Fibroblast of lung (primary cell): Measurements from ENCODE around the gene EEPD1. TPM values are rescaled to one million over a fixed set of nuclear protein-coding genes. Genes with fewer than 3 reads are reported as not detected.

Experiments
- DNase-seq, 2 donors: peaks; one replicate each; pipeline versions ENCODE4 v3.0.0 to v3.0.0-alpha.2; 2010; ENCODE audit warnings: low read depth in 2 of 2
- H2AFZ ChIP-seq: 2 replicates; pipeline ENCODE4 v1.5.1; 2012; ENCODE audit warnings: low read length, control low read depth, inconsistent platforms
- H3K27ac ChIP-seq: 2 replicates; pipeline ENCODE4 v1.5.1; 2011; ENCODE audit warnings: low read length, control low read depth; ENCODE audit not compliant: insufficient read depth
- H3K27me3 ChIP-seq: 2 replicates; pipeline ENCODE4 v1.5.1; 2011; ENCODE audit warnings: mild to moderate bottlenecking, low read length; ENCODE audit not compliant: control insufficient read depth, insufficient read depth
- H3K36me3 ChIP-seq: 2 replicates; pipeline ENCODE4 v1.5.1; 2011; ENCODE audit warnings: low read length; ENCODE audit not compliant: control insufficient read depth, insufficient read depth
- H3K4me1 ChIP-seq: 2 replicates; pipeline ENCODE4 v1.5.1; 2011; ENCODE audit warnings: low read length; ENCODE audit not compliant: control insufficient read depth, insufficient read depth; ENCODE audit errors: extremely low read depth
- H3K4me2 ChIP-seq: 2 replicates; pipeline ENCODE4 v1.5.1; 2011; ENCODE audit warnings: low read length, control low read depth; ENCODE audit not compliant: insufficient read depth; ENCODE audit errors: extremely low read depth
- H3K4me3 ChIP-seq, 4 experiments: fragments of 200-600 bp in 1 of 4; sonication (generic) in 1 of 4; replicated peaks in 1 of 4; 2 replicates each; pipeline ENCODE4 v1.5.1; 2011 to 2016; ENCODE audit warnings: low read length in 4 of 4, low read depth in 3 of 4, mild to moderate bottlenecking in 3 of 4, control low read depth in 2 of 4, inconsistent platforms in 1 of 4, mixed read lengths in 1 of 4; ENCODE audit not compliant: insufficient read depth in 1 of 4; ENCODE audit errors: control extremely low read depth in 1 of 4
- H3K79me2 ChIP-seq: 2 replicates; pipeline ENCODE4 v1.5.1; 2012; ENCODE audit warnings: mild to moderate bottlenecking, low read length, inconsistent platforms; ENCODE audit not compliant: control insufficient read depth, insufficient read depth
- H3K9ac ChIP-seq: 2 replicates; pipeline ENCODE4 v1.5.1; 2011; ENCODE audit warnings: mild to moderate bottlenecking, low read length, control low read depth; ENCODE audit not compliant: insufficient read depth
- H3K9me3 ChIP-seq: 2 replicates; pipeline ENCODE4 v1.5.1; 2012; ENCODE audit warnings: low read depth, low read length; ENCODE audit not compliant: control insufficient read depth, insufficient read depth
- H4K20me1 ChIP-seq: 2 replicates; pipeline ENCODE4 v1.5.1; 2011; ENCODE audit warnings: low read length; ENCODE audit not compliant: control insufficient read depth, insufficient read depth; ENCODE audit errors: extremely low read depth
- CTCF ChIP-seq, 2 donors: IDR thresholded peaks in 1 of 2; conservative IDR thresholded peaks in 1 of 2; 1 replicate in 1 of 2; 2 replicates in 1 of 2; pipeline ENCODE4 v1.5.1; 2011 to 2012; ENCODE audit warnings: low read length in 2 of 2, control low read depth in 1 of 2, inconsistent platforms in 1 of 2, low read depth in 1 of 2, mild to moderate bottlenecking in 1 of 2
- EZH2 ChIP-seq: IDR thresholded peaks from 2 replicates; pipeline ENCODE4 v1.5.1; 2012; ENCODE audit warnings: low read length, control low read depth, mild to moderate bottlenecking; ENCODE audit errors: missing control alignments
- polyA plus RNA-seq, 2 donors: library from polyadenylated mRNA; depleted of rRNA in 1 of 2; stranded (reverse) in 1 of 2; unstranded in 1 of 2; fragments of >200 nt; gene quantifications; 2 replicates each; pipeline ENCODE4 v1.2.1, GENCODE V29; 2011 to 2012; ENCODE audit warnings: missing spikeins in 1 of 2
- total RNA-seq: library from RNA; depleted of rRNA; stranded (reverse); fragments of >200 nt; gene quantifications from 2 replicates; pipeline ENCODE4 v1.2.1, GENCODE V29; 2014

The EEPD1 gene
- total and polyA plus RNA-seq, 2 donors (not counting 1 experiment from before 2014, with no cell fraction given), result 8.4 to 15.9 TPM

GRCh38 chr7:36283711-36284130 is 130.7 kb downstream of the EEPD1 start:
- no peak for DNase-seq
- Histone ChIP-seq H4K20me1 (no peaks in the 10 kb centered on the region), H3K36me3 (no peaks in the 10 kb centered on the region), H3K4me1 (peaks cover 11% of the 10 kb centered on the region), H2AFZ (no peak overlapping the region), H3K4me2 (no peak overlapping the region), H3K9ac (no peak overlapping the region), H3K4me3 (no peak overlapping the region), H3K79me2 (no peaks in the 10 kb centered on the region), H3K9me3 (no peaks in the 10 kb centered on the region), H3K27ac (no peak overlapping the region), H3K27me3 (no peaks in the 10 kb centered on the region)
- no peak for TF ChIP-seq CTCF (conservative IDR thresholded peaks at IDR 0.05 in 1 of 2, IDR thresholded peaks at IDR 0.05 in 1 of 2; ENCODE audit: low read depth in 1 of 2, low read length in 2 of 2)
- TF ChIP-seq EZH2, result no peak

GRCh38 chr7:36284456-36285090 is 131.5 kb downstream of the EEPD1 start:
- no peaks in the 10 kb centered on the region for H3K79me2 ChIP-seq
- TF ChIP-seq CTCF (conservative IDR thresholded peaks at IDR 0.05 in 1 of 2, IDR thresholded peaks at IDR 0.05 in 1 of 2; ENCODE audit: low read depth in 1 of 2, low read length in 2 of 2), result no peak
- no peak for TF ChIP-seq EZH2
- H3K27ac ChIP-seq, result no peak overlapping the region
- no peak overlapping the region for H3K4me3 ChIP-seq
- H4K20me1 ChIP-seq, result no peaks in the 10 kb centered on the region
- DNase-seq, result no peak
- H2AFZ ChIP-seq, result no peak overlapping the region
- no peaks in the 10 kb centered on the region for H3K27me3 ChIP-seq
- peaks cover 11% of the 10 kb centered on the region for H3K4me1 ChIP-seq
- H3K4me2 ChIP-seq, result no peak overlapping the region
- no peaks in the 10 kb centered on the region for H3K9me3 ChIP-seq
- H3K36me3 ChIP-seq, result no peaks in the 10 kb centered on the region
- H3K9ac ChIP-seq, result no peak overlapping the region

DNA sequence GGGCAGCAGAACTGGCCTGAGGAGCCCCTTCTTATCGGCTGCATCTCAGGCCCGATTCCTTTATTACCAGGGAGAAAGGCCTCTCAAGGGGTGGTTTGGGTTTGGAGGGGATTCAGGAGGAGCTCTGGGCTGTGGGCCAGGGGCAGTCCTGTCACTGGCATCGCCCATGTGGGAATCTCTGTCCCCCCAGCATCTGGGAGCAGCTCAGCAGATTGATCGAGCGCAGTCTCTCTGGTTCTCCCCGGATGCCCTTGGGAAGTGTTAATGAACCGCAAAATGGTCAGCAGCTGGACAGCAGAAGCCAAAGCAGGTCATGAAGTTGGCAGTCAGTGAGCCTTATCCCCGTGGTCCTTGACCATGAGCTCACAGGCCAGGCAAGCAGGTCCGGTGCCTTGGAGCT is 132.2 kb downstream of the EEPD1 start:
- Histone ChIP-seq H3K36me3 (no peaks in the 10 kb centered on the region), H3K27ac (no peak overlapping the region), H3K4me3 (no peak overlapping the region), H3K4me2 (no peak overlapping the region), H3K9me3 (no peaks in the 10 kb centered on the region), H3K27me3 (no peaks in the 10 kb centered on the region), H2AFZ (no peak overlapping the region), H3K9ac (no peak overlapping the region), H3K4me1 (peaks cover 11% of the 10 kb centered on the region), H4K20me1 (no peaks in the 10 kb centered on the region), H3K79me2 (no peaks in the 10 kb centered on the region)
- no peak for DNase-seq
- TF ChIP-seq EZH2 (no peak), CTCF (conservative IDR thresholded peaks at IDR 0.05 in 1 of 2, IDR thresholded peaks at IDR 0.05 in 1 of 2; ENCODE audit: low read depth in 1 of 2, low read length in 2 of 2) (no peak)
